Thoracic aorta (tissue), 2 donors: ENCODE results near the gene SYNPO2. TPM values are rescaled to one million over a fixed set of nuclear protein-coding genes. Genes with fewer than 3 reads are reported as not detected.
"Not testable (repeated sequence)": the region's sequence is repeated elsewhere in the genome, so short reads cannot be mapped to it uniquely, and the experiment has no call there.

Source experiments
- ATAC-seq: fragments of 150-250 bp; one replicate; pipeline ENCODE4 v1.8.0; 2017; ENCODE audit warnings: low read depth; ENCODE audit not compliant: insufficient number of reproducible peaks, low FRiP score
- DNase-seq: peaks from one replicate; pipeline ENCODE4 v3.0.0-alpha.2; 2020; ENCODE audit warnings: low spot score
- H3K27ac ChIP-seq, 2 donors: fragments of 200-600 bp; sonication (generic); 1 replicate in 1 of 2; 2 replicates in 1 of 2; pipeline ENCODE4 v1.5.1; 2016; ENCODE audit warnings: mild to moderate bottlenecking in 2 of 2, moderate library complexity in 2 of 2
- H3K27me3 ChIP-seq: fragments of 200-600 bp; sonication (generic); replicated peaks from 2 replicates; pipeline ENCODE4 v1.6.0; 2016; ENCODE audit warnings: mild to moderate bottlenecking; ENCODE audit not compliant: insufficient read depth
- H3K36me3 ChIP-seq: fragments of 200-600 bp; sonication (generic); one replicate; pipeline ENCODE4 v1.5.1; 2016
- H3K4me1 ChIP-seq, 2 donors: fragments of 200-600 bp; sonication (generic); 1 replicate in 1 of 2; 2 replicates in 1 of 2; pipeline versions ENCODE4 v1.5.1 to v1.6.0; 2016; ENCODE audit warnings: low read depth in 2 of 2, mild to moderate bottlenecking in 1 of 2; ENCODE audit not compliant: control insufficient read depth in 1 of 2
- H3K4me3 ChIP-seq: fragments of 200-600 bp; sonication (generic); 2 replicates; pipeline ENCODE4 v1.5.1; 2016; ENCODE audit warnings: mild to moderate bottlenecking
- H3K9me3 ChIP-seq: fragments of 200-600 bp; sonication (generic); 2 replicates; pipeline ENCODE4 v1.5.1; 2016
- CTCF ChIP-seq: fragments of 200-600 bp; sonication (generic); IDR thresholded peaks from one replicate; pipeline ENCODE4 v1.5.1; 2019; ENCODE audit warnings: antibody characterized with exemption
- total RNA-seq, 2 donors: library from RNA; depleted of rRNA; stranded (reverse); fragments of >200 nt; gene quantifications; one replicate each; pipeline versions ENCODE4 v1.1.0 to v1.2.3, GENCODE V29; 2016

The SYNPO2 gene
- total RNA-seq, 2 donors from 2014 or later, result 264 to 313 TPM

- H3K4me3 ChIP-seq, result no peak overlapping the region
- H3K27ac ChIP-seq, result no peak overlapping the region
- H3K36me3 ChIP-seq, result no peaks in the 10 kb centered on the region
- ATAC-seq (no peak), DNase-seq (no peak)
- TF ChIP-seq CTCF, result no peak
- H3K9me3 ChIP-seq, result no peaks in the 10 kb centered on the region
- H3K4me1 ChIP-seq, result peaks cover 0 to 17% of the 10 kb centered on the region in 2 donors
- no peaks in the 10 kb centered on the region for H3K27me3 ChIP-seq
These were observed 21.2 kb upstream of the SYNPO2 start for GRCh38 chr4:118867311-118868067.

GRCh38 chr4:118869808-118870342 lies 18.8 kb upstream of the SYNPO2 start:
- peaks cover 0 to 16% of the 10 kb centered on the region in 2 donors for H3K4me1 ChIP-seq
- no peaks in the 10 kb centered on the region for H3K9me3 ChIP-seq
- no peaks in the 10 kb centered on the region for H3K27me3 ChIP-seq
- no peak for DNase-seq
- H3K4me3 ChIP-seq, result no peak overlapping the region
- no peaks in the 10 kb centered on the region for H3K36me3 ChIP-seq
- H3K27ac ChIP-seq, result no peak overlapping the region
- no peak for ATAC-seq
- no peak for TF ChIP-seq CTCF

GRCh38 chr4:118872181-118872580 lies 16.5 kb upstream of the SYNPO2 start:
- H3K9me3 ChIP-seq, result no peaks in the 10 kb centered on the region
- DNase-seq, result no peak
- no peaks in the 10 kb centered on the region for H3K36me3 ChIP-seq
- no peak overlapping the region for H3K27ac ChIP-seq
- H3K4me3 ChIP-seq, result no peak overlapping the region
- no peaks in the 10 kb centered on the region for H3K27me3 ChIP-seq
- ATAC-seq, result no peak
- H3K4me1 ChIP-seq, result peaks cover 0 to 8% of the 10 kb centered on the region in 2 donors
- no peak for TF ChIP-seq CTCF

GRCh38 chr4:118877797-118878196 lies 10.9 kb upstream of the SYNPO2 start:
- Histone ChIP-seq H3K36me3 (no peaks in the 10 kb centered on the region), H3K4me3 (no peak overlapping the region), H3K9me3 (no peaks in the 10 kb centered on the region), H3K4me1 (no peaks in the 10 kb centered on the region), H3K27me3 (no peaks in the 10 kb centered on the region), H3K27ac (no peak overlapping the region)
- DNase-seq (no peak), ATAC-seq (no peak)
- TF ChIP-seq CTCF, result no peak

GRCh38 chr4:118878507-118878906 lies 10.1 kb upstream of the SYNPO2 start:
- not testable (repeated sequence) for H3K27me3 ChIP-seq, DNase-seq, H3K36me3 ChIP-seq, H3K9me3 ChIP-seq, H3K4me3 ChIP-seq, H3K27ac ChIP-seq, H3K4me1 ChIP-seq, ATAC-seq
